GM19468 (cell line): ENCODE measurements around the gene NPDC1.
"Not testable (repeated sequence)": the region's sequence is repeated elsewhere in the genome, so short reads cannot be mapped to it uniquely, and the experiment has no call there.

Source experiments
- ATAC-seq: cut with Tn5 transposase; IDR thresholded peaks from one replicate; pipeline ENCODE4 v1.9.1; 2021; ENCODE audit warnings: mild to moderate bottlenecking, moderate library complexity, moderate number of reproducible peaks; ENCODE audit not compliant: unreplicated experiment; ENCODE audit errors: extremely low read depth

NPDC1 gene

GRCh38 chr9:137042751-137043727, 2.9 kb downstream of the NPDC1 start:
- no peak for ATAC-seq

GRCh38 chr9:137041124-137041523, 4.9 kb downstream of the NPDC1 start:
- no peak for ATAC-seq

DNA sequence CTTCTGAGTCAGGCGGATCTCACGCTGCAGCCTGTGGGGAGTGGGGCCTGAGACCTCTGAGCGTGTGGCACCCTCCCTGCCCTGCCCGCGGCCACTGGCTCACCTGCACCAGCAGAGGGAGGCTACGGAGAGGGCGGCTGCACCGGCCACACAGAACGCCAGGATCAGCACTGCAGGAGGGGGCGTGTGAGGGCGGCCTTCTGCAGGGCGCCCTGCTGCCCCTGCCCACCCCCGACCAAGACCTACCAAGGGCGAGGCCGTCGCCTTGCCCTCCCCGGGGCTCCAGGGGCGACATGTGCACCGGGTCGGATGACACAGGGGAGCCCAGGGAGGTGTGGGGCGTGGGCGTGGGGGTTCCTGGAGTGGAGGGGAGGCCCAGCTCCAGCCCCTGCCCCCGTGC, 5.4 kb downstream of the NPDC1 start:
- ATAC-seq = no peak

- no peak for ATAC-seq
These were observed 6.2 kb downstream of the NPDC1 start for GRCh38 chr9:137039611-137040366.

DNA sequence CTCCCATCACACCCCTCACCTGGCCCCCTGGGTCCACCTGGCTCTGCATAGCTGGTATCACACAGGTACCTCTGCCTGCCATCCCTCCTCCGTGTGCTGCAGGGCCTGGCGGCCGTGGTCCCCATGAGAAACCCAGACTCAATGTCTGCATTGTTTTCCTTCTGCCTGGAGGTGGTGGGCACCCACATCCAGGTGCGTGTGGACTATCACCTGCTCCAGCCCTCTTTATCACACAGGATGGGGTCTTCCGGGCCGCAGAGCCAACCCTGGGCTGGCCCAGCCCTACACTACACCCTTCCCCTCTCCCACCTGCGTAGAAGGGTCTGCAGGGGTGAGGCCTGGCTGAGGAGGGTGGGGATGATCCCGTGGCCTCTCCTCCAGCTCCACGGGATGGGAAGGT, 7.1 kb downstream of the NPDC1 start:
- no peak for ATAC-seq

DNA sequence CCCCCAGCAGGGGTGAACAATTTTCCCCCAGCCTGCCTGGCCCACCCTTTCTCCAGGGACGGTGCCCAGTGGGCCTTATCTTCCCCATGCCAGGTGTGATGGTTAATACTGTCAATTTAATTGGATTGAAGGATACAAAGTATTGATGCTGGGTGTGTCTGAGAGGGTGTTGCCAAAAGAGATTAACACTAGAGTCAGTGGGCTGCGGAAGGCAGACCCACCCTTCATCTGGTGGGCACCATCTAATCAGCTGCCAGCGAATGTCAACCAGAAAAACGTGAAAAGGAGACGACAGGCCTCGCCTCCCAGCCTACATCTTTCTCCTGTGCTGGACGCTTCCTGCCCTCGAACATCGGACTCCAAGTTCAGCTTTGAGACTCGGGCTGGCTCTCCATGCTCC, 8.5 kb downstream of the NPDC1 start:
- no peak for ATAC-seq

- ATAC-seq = no peak
These were observed 8.9 kb downstream of the NPDC1 start for GRCh38 chr9:137037035-137037434.

- no peak for ATAC-seq
These were observed 10.0 kb downstream of the NPDC1 start for GRCh38 chr9:137035937-137036336.

GRCh38 chr9:137035507-137035834, 10.5 kb downstream of the NPDC1 start:
- no peak for ATAC-seq

DNA sequence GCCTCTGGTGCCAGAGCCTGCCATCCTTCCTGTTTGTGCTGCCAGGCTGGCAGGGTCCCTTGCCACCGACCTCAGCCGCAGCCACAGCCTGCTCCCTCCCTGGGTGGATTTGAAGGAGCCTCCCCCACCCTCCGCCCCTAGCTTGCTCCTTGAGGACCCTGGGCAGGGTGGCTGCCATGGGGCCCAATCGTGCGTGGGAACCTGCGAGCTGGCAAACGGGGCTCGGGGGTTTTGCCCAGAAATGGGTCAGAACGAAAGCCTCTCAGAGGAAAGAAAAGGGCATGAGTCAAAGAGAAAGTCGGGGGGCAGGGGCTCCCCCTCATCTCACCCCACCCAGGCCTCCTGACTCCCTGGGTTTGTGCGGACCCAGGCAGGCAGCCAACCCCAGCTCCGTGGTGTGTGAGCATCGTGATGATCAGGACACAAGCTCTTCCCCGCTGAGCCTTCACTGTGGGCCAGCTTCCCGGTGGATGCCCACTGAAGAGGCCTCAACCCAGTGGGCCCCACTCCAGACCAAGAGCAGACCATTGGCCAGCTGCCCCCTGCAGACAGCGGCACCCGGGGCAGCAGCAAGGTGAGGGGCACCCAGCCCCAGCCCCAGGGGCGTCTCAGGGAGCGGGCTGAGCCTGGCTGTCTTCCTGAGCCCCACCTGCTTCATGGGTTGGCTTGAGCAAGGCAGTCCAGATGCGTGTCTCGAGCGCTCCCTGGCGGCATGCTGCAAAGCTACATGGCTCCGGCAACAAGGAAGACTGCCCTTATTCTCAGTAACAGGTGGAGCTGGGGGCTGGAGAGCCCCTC, 11.1 kb downstream of the NPDC1 start:
- peak; percentile 22 for ATAC-seq

DNA sequence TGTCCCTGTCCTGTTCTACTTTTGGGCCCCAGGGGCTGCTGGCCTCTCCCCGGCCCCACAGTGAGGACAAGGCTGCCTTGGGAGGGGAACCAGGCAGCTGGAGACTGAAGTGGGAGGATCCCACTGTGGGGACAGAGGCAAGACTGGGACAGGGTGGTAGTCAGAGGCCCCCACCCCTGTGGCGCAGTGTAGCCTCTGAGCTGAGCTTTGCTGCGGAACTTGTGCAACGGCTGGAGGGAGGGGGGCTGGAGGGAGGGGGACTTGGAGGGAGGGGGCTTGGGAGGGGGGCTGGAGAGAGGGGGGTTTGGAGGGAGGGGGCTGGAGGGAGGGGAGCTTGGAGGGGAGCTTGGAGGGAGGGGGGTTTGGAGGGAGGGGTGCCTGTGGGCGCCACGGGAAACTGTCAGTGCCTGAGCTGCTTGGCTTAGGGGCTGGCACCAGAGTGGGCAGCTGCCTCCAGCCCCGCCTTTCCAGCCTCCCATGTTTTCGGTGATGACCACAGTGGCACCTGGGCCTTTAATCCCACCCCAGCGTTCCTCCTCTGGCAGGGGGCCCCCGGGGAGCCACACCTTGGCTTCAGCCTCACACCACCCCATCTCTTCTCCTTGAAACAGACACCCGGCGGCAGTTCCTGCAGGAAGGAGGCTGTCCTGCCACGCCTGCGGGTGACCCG, 11.8 kb downstream of the NPDC1 start:
- ATAC-seq = no peak

GRCh38 chr9:137033481-137033880, 12.5 kb downstream of the NPDC1 start:
- ATAC-seq = not testable (repeated sequence)

GRCh38 chr9:137032858-137033257, 13.1 kb downstream of the NPDC1 start:
- no peak for ATAC-seq

GRCh38 chr9:137031904-137032640, 13.9 kb downstream of the NPDC1 start, which contains the start of gene FUT7:
Gene FUT7, minus strand, starts transcription at chr9:137032088. Its CDS starts 97 bp downstream, at chr9:137031991.
- no peak for ATAC-seq

DNA sequence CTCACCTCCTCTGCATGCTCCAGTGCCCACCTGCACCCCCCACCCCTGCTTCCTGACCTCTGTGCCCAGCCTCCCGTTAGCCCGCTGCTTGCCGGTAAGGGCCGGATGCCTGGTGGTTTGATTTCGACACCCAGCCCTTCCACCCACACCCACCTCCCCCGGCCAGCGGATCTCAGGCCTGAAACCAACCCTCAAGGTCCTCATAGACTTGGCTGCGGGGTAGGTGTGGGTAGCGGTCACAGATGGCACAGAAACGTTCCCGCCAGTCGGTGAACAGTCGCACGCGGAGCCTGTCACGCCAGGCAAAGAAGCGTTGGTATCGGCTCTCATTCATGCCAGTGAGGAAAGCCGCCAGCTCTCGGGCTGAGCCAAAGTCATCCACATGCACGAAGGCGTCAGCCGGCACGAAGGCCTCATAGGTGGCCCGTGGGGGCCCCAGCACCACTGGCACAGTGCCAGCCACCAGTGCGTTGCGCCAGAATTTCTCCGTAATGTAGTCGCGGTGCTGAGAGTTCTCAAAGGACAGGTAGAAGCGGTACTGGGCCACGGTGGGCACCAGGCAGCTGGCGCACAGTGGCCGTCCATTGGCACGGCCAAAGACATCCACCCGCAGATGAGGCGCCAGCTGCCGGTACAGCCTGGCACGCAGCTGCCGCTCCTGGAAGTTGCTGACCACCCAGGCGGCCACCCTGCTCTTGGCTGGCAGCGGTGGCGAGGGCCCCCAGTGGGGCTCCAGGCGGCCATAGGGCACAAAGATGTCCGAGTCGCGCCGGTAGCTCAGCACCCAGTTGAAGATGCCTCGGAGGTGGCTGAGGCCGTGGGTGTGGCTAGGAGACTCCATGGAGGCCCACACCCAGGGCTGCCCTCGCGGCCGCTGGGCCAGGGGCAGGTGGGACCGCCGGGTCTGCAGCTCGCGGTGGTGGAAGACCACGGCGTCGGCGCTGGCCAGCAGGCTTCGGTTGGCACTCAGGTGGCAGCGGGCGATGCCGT, 15.1 kb downstream of the NPDC1 start:
- ATAC-seq = no peak

DNA sequence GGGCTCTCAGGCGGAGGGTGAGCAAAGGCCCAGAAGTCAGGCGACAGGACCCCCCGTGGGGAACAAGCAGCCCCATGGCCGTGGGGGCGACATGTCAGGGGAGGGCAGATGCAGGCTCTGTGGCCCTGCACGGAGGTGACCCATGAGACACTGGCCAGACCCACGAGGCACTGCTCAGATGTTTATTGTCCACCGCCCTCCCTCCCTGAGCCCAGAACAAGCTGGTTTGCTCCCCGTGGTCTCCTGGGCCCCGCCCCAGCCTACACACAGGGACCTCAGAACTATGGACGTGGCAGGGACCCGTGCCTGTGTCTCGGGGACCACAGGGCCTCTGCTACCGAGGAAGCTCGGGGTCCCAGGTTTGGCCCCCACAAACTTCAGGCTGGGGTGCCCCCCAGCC, 16.0 kb downstream of the NPDC1 start:
- no peak for ATAC-seq

DNA sequence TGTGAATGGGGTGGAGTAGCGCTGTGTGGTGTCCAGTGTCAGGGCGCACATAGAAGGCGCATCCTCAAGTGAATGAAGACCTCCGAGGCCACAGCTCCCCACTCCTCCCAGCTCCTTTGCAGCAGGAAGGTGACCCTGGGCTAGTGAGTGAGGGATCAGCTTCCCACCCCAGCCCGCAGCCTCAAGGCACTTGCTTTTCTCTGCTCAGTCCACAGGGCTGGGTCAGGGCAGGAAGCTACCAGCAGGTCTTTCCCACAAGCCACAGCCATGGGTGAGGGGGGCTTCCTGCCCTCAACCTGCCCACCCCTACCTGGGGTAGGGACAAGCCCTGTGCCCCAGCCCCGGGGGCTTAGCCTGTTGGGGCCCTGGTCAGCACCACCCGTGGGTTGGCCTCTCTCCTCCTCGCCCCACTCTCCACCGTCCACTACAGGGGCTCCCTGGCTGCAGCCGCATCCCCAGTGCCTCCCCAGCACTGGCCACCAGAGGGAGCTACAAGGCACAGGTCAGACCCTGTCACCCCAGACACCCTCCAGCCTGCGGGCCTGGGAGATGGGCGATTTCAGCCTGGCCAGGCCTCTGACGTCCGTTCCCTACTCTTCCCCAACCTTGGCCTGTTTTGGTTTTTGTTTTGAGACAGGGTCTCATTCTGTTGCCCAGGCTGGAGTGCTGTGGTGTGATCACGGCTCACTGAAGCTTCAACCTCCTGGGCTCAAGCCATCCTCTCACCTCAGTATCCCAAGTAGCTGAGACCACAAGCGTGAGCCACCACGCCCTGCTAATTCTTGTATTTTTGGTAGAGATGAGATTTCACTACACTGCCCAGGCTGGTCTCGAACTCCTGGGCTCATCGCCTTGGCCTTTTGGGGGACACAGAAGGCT, 16.7 kb downstream of the NPDC1 start:
- ATAC-seq = no peak
